GM21447 (cell line): ENCODE results near the gene LPP.
"Not testable (repeated sequence)": the region's sequence is repeated elsewhere in the genome, so short reads cannot be mapped to it uniquely, and the experiment has no call there.

ENCODE experiments used
- ATAC-seq: cut with Tn5 transposase; IDR thresholded peaks from one replicate; pipeline ENCODE4 v1.9.1; 2021; ENCODE audit not compliant: unreplicated experiment

The LPP gene

GRCh38 chr3:188690064-188690463 lies 536.1 kb downstream of the LPP start:
- no peak for ATAC-seq

GRCh38 chr3:188691004-188691403 lies 537.0 kb downstream of the LPP start:
- ATAC-seq: no peak

- ATAC-seq: no peak
Measured at GRCh38 chr3:188691665-188692064, 537.7 kb downstream of the LPP start.

GRCh38 chr3:188692700-188693099 lies 538.7 kb downstream of the LPP start:
- no peak for ATAC-seq

- ATAC-seq: no peak
Measured at GRCh38 chr3:188693435-188693834, 539.5 kb downstream of the LPP start.

- ATAC-seq: no peak
Measured at GRCh38 chr3:188695241-188695640, 541.3 kb downstream of the LPP start.

- ATAC-seq: peak; percentile 88
Measured at GRCh38 chr3:188697127-188697526, 543.2 kb downstream of the LPP start.

GRCh38 chr3:188698436-188698835 lies 544.5 kb downstream of the LPP start:
- ATAC-seq: no peak

- no peak for ATAC-seq
Measured at GRCh38 chr3:188700501-188700900, 546.5 kb downstream of the LPP start.

- ATAC-seq: no peak
Measured at GRCh38 chr3:188700918-188701317, 547.0 kb downstream of the LPP start.

- ATAC-seq: no peak
Measured at GRCh38 chr3:188701485-188701969, 547.6 kb downstream of the LPP start.

GRCh38 chr3:188702028-188702427 lies 548.1 kb downstream of the LPP start:
- not testable (repeated sequence) for ATAC-seq

- ATAC-seq: no peak
Measured at GRCh38 chr3:188706176-188706575, 552.2 kb downstream of the LPP start.

GRCh38 chr3:188706599-188706998 lies 552.6 kb downstream of the LPP start:
- ATAC-seq: no peak

GRCh38 chr3:188707381-188708288 lies 553.7 kb downstream of the LPP start:
- no peak for ATAC-seq

- no peak for ATAC-seq
Measured at GRCh38 chr3:188711881-188712247, 557.9 kb downstream of the LPP start.

- ATAC-seq: no peak
Measured at GRCh38 chr3:188712248-188712924, 558.4 kb downstream of the LPP start.

GRCh38 chr3:188712991-188713390 lies 559.0 kb downstream of the LPP start:
- ATAC-seq: no peak

GRCh38 chr3:188719545-188719944 lies 565.6 kb downstream of the LPP start:
- ATAC-seq: no peak

- no peak for ATAC-seq
Measured at GRCh38 chr3:188720215-188720614, 566.3 kb downstream of the LPP start.

- no peak for ATAC-seq
Measured at GRCh38 chr3:188720636-188721035, 566.7 kb downstream of the LPP start.

GRCh38 chr3:188721312-188721711 lies 567.4 kb downstream of the LPP start:
- no peak for ATAC-seq
